ENCODE data around the gene LRBA.

The LRBA gene

GRCh38 chr4:150252741-150253140 lies 762.3 kb downstream of the LRBA start:
- no peaks in the 10 kb centered on the region for H3F3A ChIP-seq (ENCODE audit: insufficient read depth, low read length)
- H3K9me3 ChIP-seq (replicated peaks; ENCODE audit: insufficient read depth, low read length), result no peaks in the 10 kb centered on the region
- H3K9ac ChIP-seq (ENCODE audit: low read length), result no peak overlapping the region
- no peak for DNase-seq
- H3K4me3 ChIP-seq (ENCODE audit: low read length), result no peak overlapping the region
- H3K27me3 ChIP-seq (replicated peaks; ENCODE audit: insufficient read depth, low read length), result no peaks in the 10 kb centered on the region
- no peaks in the 10 kb centered on the region for H3K4me1 ChIP-seq (ENCODE audit: low read length)
- no peaks in the 10 kb centered on the region for H3K79me2 ChIP-seq (ENCODE audit: low read length)
- H3K27ac ChIP-seq (ENCODE audit: low read length), result no peak overlapping the region
- no peaks in the 10 kb centered on the region for H4K20me1 ChIP-seq (ENCODE audit: insufficient read depth, low read length)
- no peaks in the 10 kb centered on the region for H3K36me3 ChIP-seq (replicated peaks; ENCODE audit: insufficient read depth, low read length)
- H2AFZ ChIP-seq (ENCODE audit: low read length), result no peak overlapping the region
- TF ChIP-seq EZH2phosphoT487 (IDR thresholded peaks at IDR 0.05; ENCODE audit: low read length) (no peak), CTCF (IDR thresholded peaks at IDR 0.05; ENCODE audit: low read length) (no peak), EZH2 (optimal IDR thresholded peaks at IDR 0.05; ENCODE audit: low read depth, low read length) (no peak)
- no peaks in the 10 kb centered on the region for H3K9me2 ChIP-seq (replicated peaks; ENCODE audit: insufficient read depth, low read length)
- H3K4me2 ChIP-seq (ENCODE audit: low read depth, low read length), result no peak overlapping the region

GRCh38 chr4:150252306-150252705 lies 762.8 kb downstream of the LRBA start:
- no peak overlapping the region for H3K4me2 ChIP-seq (ENCODE audit: low read depth, low read length)
- H3K9me3 ChIP-seq (replicated peaks; ENCODE audit: insufficient read depth, low read length), result no peaks in the 10 kb centered on the region
- DNase-seq, result no peak
- no peaks in the 10 kb centered on the region for H3K9me2 ChIP-seq (replicated peaks; ENCODE audit: insufficient read depth, low read length)
- H2AFZ ChIP-seq (ENCODE audit: low read length), result no peak overlapping the region
- TF ChIP-seq EZH2phosphoT487 (IDR thresholded peaks at IDR 0.05; ENCODE audit: low read length) (no peak), EZH2 (optimal IDR thresholded peaks at IDR 0.05; ENCODE audit: low read depth, low read length) (no peak), CTCF (IDR thresholded peaks at IDR 0.05; ENCODE audit: low read length) (no peak)
- H3K4me3 ChIP-seq (ENCODE audit: low read length), result no peak overlapping the region
- H3K9ac ChIP-seq (ENCODE audit: low read length), result no peak overlapping the region
- no peaks in the 10 kb centered on the region for H3K79me2 ChIP-seq (ENCODE audit: low read length)
- H3K4me1 ChIP-seq (ENCODE audit: low read length), result no peaks in the 10 kb centered on the region
- H3K36me3 ChIP-seq (replicated peaks; ENCODE audit: insufficient read depth, low read length), result no peaks in the 10 kb centered on the region
- no peak overlapping the region for H3K27ac ChIP-seq (ENCODE audit: low read length)
- H4K20me1 ChIP-seq (ENCODE audit: insufficient read depth, low read length), result no peaks in the 10 kb centered on the region
- no peaks in the 10 kb centered on the region for H3K27me3 ChIP-seq (replicated peaks; ENCODE audit: insufficient read depth, low read length)
- H3F3A ChIP-seq (ENCODE audit: insufficient read depth, low read length), result no peaks in the 10 kb centered on the region

- H3F3A ChIP-seq (ENCODE audit: insufficient read depth, low read length), result no peaks in the 10 kb centered on the region
- DNase-seq, result no peak
- H3K9me3 ChIP-seq (replicated peaks; ENCODE audit: insufficient read depth, low read length), result no peaks in the 10 kb centered on the region
- H3K4me2 ChIP-seq (ENCODE audit: low read depth, low read length), result no peak overlapping the region
- no peaks in the 10 kb centered on the region for H3K4me1 ChIP-seq (ENCODE audit: low read length)
- H3K27me3 ChIP-seq (replicated peaks; ENCODE audit: insufficient read depth, low read length), result no peaks in the 10 kb centered on the region
- TF ChIP-seq EZH2phosphoT487 (IDR thresholded peaks at IDR 0.05; ENCODE audit: low read length) (no peak), EZH2 (optimal IDR thresholded peaks at IDR 0.05; ENCODE audit: low read depth, low read length) (no peak), CTCF (IDR thresholded peaks at IDR 0.05; ENCODE audit: low read length) (no peak)
- H3K9ac ChIP-seq (ENCODE audit: low read length), result no peak overlapping the region
- no peak overlapping the region for H3K4me3 ChIP-seq (ENCODE audit: low read length)
- H4K20me1 ChIP-seq (ENCODE audit: insufficient read depth, low read length), result no peaks in the 10 kb centered on the region
- no peak overlapping the region for H3K27ac ChIP-seq (ENCODE audit: low read length)
- H2AFZ ChIP-seq (ENCODE audit: low read length), result no peak overlapping the region
- no peaks in the 10 kb centered on the region for H3K36me3 ChIP-seq (replicated peaks; ENCODE audit: insufficient read depth, low read length)
- H3K79me2 ChIP-seq (ENCODE audit: low read length), result no peaks in the 10 kb centered on the region
- no peaks in the 10 kb centered on the region for H3K9me2 ChIP-seq (replicated peaks; ENCODE audit: insufficient read depth, low read length)
These were observed 763.3 kb downstream of the LRBA start for GRCh38 chr4:150251752-150252190.

Data from MM.1S (cell line).